ENCODE measurements around the gene BRIP1. TPM values are rescaled to one million over a fixed set of nuclear protein-coding genes. Genes with fewer than 3 reads are reported as not detected.

The BRIP1 gene
- total and polyA plus RNA-seq, 8 donors: 0.31 to 10.8 (median 0.89) TPM; not detected in 1

DNA sequence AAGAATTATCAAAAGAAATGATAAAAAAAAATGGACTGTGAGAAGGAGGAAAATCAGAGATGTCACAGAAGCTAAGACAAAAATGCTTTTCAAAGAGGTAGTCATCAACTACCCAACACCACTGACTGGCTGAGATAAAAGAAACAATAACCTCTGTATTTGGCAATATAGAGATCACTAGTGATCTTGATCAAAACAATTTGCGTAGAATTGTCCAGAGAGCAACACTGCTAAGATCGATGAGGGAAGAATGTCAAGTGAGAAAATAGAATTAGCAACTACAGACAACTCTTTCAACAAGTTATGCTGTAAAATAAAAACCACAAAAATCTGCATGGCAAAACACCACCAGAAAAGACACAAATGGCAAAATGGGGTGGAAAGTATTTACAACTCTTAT, 66.0 kb downstream of the BRIP1 start:
- Histone ChIP-seq H3K27me3 (no peaks in the 10 kb centered on the region), H3K9me3 (no peaks in the 10 kb centered on the region), H3K4me3 (no peak overlapping the region), H3K36me3 (no peaks in the 10 kb centered on the region), H3K4me1 (no peaks in the 10 kb centered on the region), H3K27ac (no peak overlapping the region)
- no peak for DNase-seq
- 88 to 98% (median 97%) methylated on average over 2 of the region's 2 CpGs for WGBS, 5 donors
- intact Hi-C loops (cut with DNase I; ENCODE audit: low total_unique reads): no loop called here
- TF ChIP-seq, protein P1, sequence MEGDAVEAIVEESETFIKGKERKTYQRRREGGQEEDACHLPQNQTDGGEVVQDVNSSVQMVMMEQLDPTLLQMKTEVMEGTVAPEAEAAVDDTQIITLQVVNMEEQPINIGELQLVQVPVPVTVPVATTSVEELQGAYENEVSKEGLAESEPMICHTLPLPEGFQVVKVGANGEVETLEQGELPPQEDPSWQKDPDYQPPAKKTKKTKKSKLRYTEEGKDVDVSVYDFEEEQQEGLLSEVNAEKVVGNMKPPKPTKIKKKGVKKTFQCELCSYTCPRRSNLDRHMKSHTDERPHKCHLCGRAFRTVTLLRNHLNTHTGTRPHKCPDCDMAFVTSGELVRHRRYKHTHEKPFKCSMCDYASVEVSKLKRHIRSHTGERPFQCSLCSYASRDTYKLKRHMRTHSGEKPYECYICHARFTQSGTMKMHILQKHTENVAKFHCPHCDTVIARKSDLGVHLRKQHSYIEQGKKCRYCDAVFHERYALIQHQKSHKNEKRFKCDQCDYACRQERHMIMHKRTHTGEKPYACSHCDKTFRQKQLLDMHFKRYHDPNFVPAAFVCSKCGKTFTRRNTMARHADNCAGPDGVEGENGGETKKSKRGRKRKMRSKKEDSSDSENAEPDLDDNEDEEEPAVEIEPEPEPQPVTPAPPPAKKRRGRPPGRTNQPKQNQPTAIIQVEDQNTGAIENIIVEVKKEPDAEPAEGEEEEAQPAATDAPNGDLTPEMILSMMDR (IDR thresholded peaks at IDR 0.05): no peak
- TF ChIP-seq POLR2A (IDR thresholded peaks at IDR 0.05): no peak
- no peak for TF ChIP-seq POLR2AphosphoS5 (IDR thresholded peaks at IDR 0.05)
- TF ChIP-seq EP300 (IDR thresholded peaks at IDR 0.05): no peak

DNA sequence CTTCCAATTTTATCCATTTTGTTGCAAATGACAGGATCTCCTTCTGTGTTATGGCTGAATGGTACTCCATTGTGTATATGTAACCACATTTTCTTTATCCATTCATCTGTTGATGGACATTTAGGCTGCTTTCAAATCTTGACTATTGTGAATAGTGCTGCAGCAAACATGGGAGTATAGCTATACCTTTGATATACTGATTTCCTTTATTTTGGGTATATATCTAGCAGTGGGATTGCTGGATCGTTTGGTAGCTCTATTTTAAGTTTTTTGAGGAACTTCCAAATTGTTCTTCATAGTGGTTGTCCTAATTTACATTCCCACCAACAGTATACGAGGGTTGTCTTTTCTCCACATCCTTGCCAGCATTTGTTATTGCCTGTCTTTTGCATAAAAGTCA, 67.8 kb downstream of the BRIP1 start:
- H3K27ac ChIP-seq: no peak overlapping the region
- TF ChIP-seq POLR2AphosphoS5 (IDR thresholded peaks at IDR 0.05) (no peak), EP300 (IDR thresholded peaks at IDR 0.05) (no peak), POLR2A (IDR thresholded peaks at IDR 0.05) (no peak)
- TF ChIP-seq, protein P1 (IDR thresholded peaks at IDR 0.05): no peak
- H3K4me3 ChIP-seq: no peak overlapping the region
- intact Hi-C loops (cut with DNase I; ENCODE audit: low total_unique reads): no loop called here
- H3K4me1 ChIP-seq: no peaks in the 10 kb centered on the region
- no peaks in the 10 kb centered on the region for H3K36me3 ChIP-seq
- H3K9me3 ChIP-seq: no peaks in the 10 kb centered on the region
- H3K27me3 ChIP-seq: no peaks in the 10 kb centered on the region
- DNase-seq: no peak
- 86 to 95% (median 94%) methylated on average over 2 of the region's 2 CpGs for WGBS, 5 donors

DNA sequence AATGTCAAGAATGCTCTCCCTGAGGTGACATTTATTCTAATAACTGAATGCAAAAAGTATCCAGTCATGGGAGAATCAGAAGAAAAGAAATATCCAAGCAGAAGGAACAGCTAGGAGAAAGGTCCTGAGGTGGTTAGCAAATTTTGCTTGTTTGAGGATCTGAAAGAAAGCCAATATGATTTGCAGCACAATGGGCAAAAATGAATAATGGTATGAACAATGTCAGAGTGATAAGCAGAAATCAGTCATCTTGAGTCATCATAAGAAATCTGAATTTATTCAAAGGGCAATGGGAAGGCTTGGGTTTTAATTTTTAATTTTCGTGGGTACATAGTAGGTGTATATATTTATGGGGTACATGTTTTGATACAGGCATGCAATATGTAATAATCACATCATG, 68.5 kb downstream of the BRIP1 start:
- Histone ChIP-seq H3K4me3 (no peak overlapping the region), H3K36me3 (no peaks in the 10 kb centered on the region), H3K4me1 (no peaks in the 10 kb centered on the region), H3K27me3 (no peaks in the 10 kb centered on the region), H3K27ac (no peak overlapping the region), H3K9me3 (no peaks in the 10 kb centered on the region)
- DNase-seq: no peak
- 76 to 92% (median 87%) methylated on average over 1 of the region's 1 CpG for WGBS, 5 donors
- intact Hi-C loops (cut with DNase I; ENCODE audit: low total_unique reads): no loop called here
- TF ChIP-seq POLR2AphosphoS5 (IDR thresholded peaks at IDR 0.05) (no peak), POLR2A (IDR thresholded peaks at IDR 0.05) (no peak)
- TF ChIP-seq, protein P1 (IDR thresholded peaks at IDR 0.05): no peak

DNA sequence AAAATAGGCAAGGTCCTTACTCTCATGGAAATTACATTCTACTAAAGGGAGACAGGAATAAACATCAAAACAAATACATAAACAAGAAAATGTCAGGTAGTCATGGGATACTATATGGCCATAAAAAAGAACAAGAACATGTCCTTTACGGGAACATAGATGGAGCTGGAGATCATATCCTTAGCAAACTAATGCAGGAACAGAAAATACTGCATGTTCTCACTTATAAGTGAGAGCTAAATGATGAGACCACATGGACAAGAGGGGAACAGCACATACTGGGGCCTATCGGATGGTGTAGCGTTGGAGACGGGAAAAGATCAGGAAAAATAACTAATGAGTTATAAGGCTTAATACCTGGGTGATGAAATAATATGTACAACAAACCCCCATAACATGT, 69.1 kb downstream of the BRIP1 start:
- H3K27me3 ChIP-seq: no peaks in the 10 kb centered on the region
- no peaks in the 10 kb centered on the region for H3K9me3 ChIP-seq
- TF ChIP-seq POLR2AphosphoS5 (IDR thresholded peaks at IDR 0.05) (no peak), EP300 (IDR thresholded peaks at IDR 0.05) (no peak), POLR2A (IDR thresholded peaks at IDR 0.05) (no peak)
- TF ChIP-seq, protein P1 (IDR thresholded peaks at IDR 0.05): no peak
- WGBS, 5 donors: 95 to 100% (median 98%) methylated on average over 4 of the region's 4 CpGs
- H3K4me3 ChIP-seq: no peak overlapping the region
- H3K27ac ChIP-seq: no peak overlapping the region
- intact Hi-C loops (cut with DNase I; ENCODE audit: low total_unique reads): no loop called here
- no peak for DNase-seq
- H3K4me1 ChIP-seq: no peaks in the 10 kb centered on the region
- H3K36me3 ChIP-seq: no peaks in the 10 kb centered on the region

All from stomach (tissue), 9 donors.